ENCODE measurements around the gene GLRX.
"Not testable (repeated sequence)": the region's sequence is repeated elsewhere in the genome, so short reads cannot be mapped to it uniquely, and the experiment has no call there.

The GLRX gene

GRCh38 chr5:95825495-95825894, 3.0 kb upstream of the GLRX start:
- DNase-seq = no peak

- no peak for DNase-seq
These were observed 2.2 kb upstream of the GLRX start for GRCh38 chr5:95824747-95825146.

GRCh38 chr5:95823738-95824609, 1.4 kb upstream of the GLRX start:
- DNase-seq = no peak

GRCh38 chr5:95823218-95823737, 752 bp upstream of the GLRX start:
- DNase-seq = no peak

GRCh38 chr5:95822043-95822541, 434 bp downstream of the GLRX start:
- DNase-seq = peak; percentile 64

- DNase-seq = no peak
These were observed 1.2 kb downstream of the GLRX start for GRCh38 chr5:95821110-95822021.

GRCh38 chr5:95818181-95819147, 4.1 kb downstream of the GLRX start:
- DNase-seq = no peak

- no peak for DNase-seq
These were observed 5.1 kb downstream of the GLRX start for GRCh38 chr5:95817430-95817829.

- no peak for DNase-seq
These were observed 5.8 kb downstream of the GLRX start for GRCh38 chr5:95816776-95817175.

GRCh38 chr5:95816341-95816740, 6.2 kb downstream of the GLRX start:
- DNase-seq = no peak

GRCh38 chr5:95815155-95815729, 7.3 kb downstream of the GLRX start:
- no peak for DNase-seq

GRCh38 chr5:95813035-95813434, 9.5 kb downstream of the GLRX start:
- not testable (repeated sequence) for DNase-seq

GRCh38 chr5:95812074-95812471, 10.5 kb downstream of the GLRX start:
- no peak for DNase-seq

GRCh38 chr5:95811461-95812073, 11.0 kb downstream of the GLRX start:
- not testable (repeated sequence) for DNase-seq

- DNase-seq = not testable (repeated sequence)
These were observed 11.5 kb downstream of the GLRX start for GRCh38 chr5:95811126-95811423.

GRCh38 chr5:95810305-95811125, 12.0 kb downstream of the GLRX start:
- no peak for DNase-seq

GRCh38 chr5:95809414-95809960, 13.0 kb downstream of the GLRX start:
- DNase-seq = no peak

GRCh38 chr5:95808686-95809413, 13.7 kb downstream of the GLRX start:
- no peak for DNase-seq

- no peak for DNase-seq
These were observed 14.4 kb downstream of the GLRX start for GRCh38 chr5:95808013-95808685.

Data from NCI-H2171 (cell line).